Posterior cingulate gyrus (tissue), 11 donors: ENCODE results near the gene CCDC34.
"Not testable (repeated sequence)": the region's sequence is repeated elsewhere in the genome, so short reads cannot be mapped to it uniquely, and the experiment has no call there.

ENCODE experiments used
- DNase-seq, 10 donors: peaks; one replicate each; pipeline versions ENCODE4 v3.0.0 to v3.0.0-alpha.2; 2020 to 2021; ENCODE audit warnings: mixed read lengths in 3 of 10
- intact Hi-C: fragments of 100-400 bp; cut with DNase I; formaldehyde crosslinking; loops from one replicate; pipeline ENCODE4 v1.15.1; 2023

CCDC34 gene

DNA sequence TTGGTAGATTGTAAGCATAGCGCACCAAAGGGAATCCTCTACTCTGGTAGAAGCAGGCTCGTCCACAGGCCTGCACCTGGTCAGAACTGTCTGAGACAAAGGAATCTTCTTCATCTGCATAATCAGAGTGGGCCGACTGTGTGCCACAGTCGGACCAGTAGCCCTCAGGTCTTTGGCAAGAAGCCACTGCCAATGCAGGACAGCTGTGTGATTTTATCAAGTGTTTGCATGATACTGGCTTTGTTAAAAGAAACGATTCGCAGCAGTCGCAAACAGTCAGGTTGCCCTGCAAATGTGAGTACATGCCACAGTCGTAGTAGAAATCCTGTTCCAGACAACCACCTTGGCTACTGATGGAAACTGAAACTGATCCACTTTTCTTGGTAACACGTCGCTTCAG lies 4.9 kb upstream of the CCDC34 start:
- intact Hi-C loops, result no loop called here
- no peak for DNase-seq

DNA sequence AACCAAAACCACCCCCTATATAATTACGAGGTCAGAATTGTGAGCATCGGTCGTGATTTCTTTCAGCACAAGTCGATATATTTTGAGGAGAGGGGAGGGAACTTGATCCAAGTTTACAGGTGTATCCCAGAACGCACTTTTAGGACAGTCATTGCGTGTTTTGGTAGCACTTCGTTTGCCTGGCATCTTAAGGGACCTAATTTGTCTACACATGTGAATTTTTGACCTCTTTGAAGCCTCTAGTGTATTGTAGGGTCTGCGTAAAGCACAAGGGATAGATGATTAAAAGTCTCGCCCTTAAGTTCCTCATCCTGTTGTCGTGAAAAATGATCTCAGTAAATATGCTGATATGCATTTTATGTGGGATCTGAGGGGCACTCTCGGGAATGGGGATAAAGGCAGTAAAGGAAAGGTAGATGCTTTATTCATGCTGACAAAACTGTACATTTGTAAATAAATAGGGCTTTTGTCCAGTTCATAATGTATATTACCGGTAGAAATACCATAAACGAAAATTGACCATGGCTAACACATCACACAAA lies 632 bp upstream of the CCDC34 start:
- intact Hi-C loops, result loop anchor here (5.0 kb wide), 1 partner anchor 109 kb away; the partner anchor contains the start of gene LGR4
- no peak for DNase-seq

DNA sequence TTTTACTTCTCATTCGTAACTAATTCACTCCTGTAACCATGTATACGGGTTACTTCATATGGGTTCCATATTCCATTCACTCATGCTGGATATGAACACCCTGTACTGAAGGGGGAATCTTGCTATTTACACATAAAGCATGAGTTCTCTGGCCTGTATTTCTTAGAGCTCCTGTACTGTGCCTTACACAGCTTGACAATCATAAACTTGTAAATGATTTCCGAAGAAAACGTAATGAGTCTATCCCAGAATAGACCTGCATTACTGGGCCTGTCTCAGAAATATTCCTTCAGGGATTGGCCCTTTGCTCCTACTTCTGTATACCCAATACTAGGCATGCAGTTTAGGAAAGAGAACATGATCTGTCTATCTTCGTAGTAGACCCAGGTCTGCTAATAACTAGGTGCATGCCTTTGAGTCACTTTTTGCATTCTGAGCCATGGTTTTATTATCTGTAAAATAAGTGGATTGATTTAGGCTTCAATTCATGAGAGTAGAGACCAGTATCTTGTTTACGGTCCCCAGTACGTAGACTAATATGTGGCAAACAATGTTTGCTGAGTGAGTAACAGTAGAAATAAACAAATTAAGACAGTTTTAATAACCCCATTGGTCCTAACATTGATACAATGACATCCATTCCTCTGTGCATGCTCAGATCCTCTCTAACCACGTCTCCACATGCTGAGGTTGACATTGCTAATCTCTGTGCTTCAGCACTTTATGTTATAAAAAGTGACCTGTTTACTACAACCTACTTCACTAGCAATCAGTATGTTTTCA lies 1.2 kb downstream of the CCDC34 start:
- no peak for DNase-seq
- intact Hi-C loops, result loop anchor here (5.0 kb wide), 1 partner anchor 110 kb away; the partner anchor contains the start of gene LGR4

DNA sequence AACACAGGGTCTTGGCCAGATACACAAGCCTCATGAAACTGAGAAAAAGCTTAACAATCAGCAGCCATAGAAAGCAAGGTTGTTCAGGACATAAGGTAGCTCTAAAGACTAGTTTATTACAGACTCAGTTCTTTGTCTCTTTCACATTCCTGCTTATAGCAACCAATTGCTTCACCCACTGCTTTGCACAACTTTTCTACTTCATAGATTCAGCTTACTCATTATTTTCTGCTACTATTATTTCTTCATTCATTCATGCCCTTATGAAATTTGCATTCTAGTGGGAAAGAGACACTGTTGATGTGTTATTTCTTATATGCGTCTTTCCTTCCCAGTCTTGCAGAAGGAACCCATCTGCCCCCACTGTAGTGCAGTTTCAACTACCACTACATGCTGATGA lies 4.7 kb downstream of the CCDC34 start:
- intact Hi-C loops, result no loop called here
- DNase-seq, result no peak

DNA sequence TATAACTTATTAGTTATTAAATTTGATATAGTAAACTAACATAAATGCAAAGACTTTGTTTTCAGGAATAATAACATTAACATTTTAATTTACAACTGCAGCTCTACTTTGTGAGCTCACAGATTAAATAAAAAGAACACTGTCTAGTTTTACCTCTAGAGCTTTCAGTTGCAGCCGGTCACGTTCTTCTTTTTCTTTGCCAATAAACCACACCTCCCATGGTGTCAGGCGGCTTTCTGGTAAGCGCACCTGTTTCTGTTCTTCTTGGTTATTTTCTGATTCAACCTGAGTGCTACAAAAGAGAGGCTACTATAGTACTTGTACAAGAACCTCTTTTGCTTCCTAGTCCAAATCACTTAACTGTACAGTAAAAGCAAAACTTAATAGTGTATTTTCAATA lies 5.8 kb downstream of the CCDC34 start:
- no peak for DNase-seq
- intact Hi-C loops, result no loop called here

DNA sequence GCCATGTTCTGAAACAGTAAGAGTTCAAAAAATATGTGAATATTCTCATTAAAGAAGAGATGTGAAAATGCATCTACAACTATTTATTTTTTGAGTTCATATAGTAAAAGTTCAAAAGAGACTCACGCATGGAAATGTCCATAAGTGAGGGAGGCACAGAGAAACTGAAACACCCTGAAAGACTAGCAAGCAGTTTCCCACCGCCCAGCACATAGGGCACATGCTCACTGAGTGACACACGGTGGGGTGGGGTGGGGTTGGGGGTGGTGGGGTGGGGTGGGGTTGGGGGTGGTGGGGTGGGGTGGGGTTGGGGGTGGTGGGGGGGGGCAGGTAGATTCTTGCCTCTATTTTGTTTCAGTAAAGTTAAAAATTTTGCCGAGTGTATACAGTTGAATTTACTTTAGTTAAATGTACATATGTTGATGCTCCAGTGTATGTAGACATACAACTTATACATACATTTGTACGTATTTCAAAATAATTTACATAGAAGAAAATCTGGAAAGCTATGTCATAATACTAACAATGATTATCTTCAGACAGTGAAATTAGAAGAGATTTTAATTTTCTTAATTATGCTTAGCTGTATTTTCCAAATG lies 6.3 kb downstream of the CCDC34 start:
- intact Hi-C loops, result no loop called here
- no peak for DNase-seq

DNA sequence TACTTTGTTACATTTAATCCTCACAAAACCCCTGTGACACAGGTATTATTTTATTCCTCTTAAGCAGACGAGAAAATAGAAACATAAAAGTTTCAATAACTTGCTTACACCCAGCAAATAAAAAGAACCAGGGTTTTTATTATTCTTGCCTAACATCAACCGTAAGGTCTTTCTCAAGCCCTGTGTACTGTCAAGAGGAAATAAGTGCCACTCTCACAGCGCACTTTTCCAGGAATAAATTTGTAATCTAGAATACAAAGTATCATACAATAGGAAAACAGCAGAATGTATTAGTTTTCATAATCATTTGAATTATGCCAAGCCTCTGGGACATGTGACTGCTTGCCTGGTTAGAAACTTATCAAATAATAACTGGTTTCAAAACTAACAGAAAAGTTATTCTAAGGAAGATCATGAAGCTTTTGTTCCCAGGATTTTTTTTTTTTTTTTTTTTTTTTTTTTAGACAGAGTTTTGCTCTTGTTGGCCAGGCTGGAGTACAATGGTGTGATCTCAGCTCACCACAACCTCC lies 7.4 kb downstream of the CCDC34 start:
- no peak for DNase-seq
- intact Hi-C loops, result no loop called here

DNA sequence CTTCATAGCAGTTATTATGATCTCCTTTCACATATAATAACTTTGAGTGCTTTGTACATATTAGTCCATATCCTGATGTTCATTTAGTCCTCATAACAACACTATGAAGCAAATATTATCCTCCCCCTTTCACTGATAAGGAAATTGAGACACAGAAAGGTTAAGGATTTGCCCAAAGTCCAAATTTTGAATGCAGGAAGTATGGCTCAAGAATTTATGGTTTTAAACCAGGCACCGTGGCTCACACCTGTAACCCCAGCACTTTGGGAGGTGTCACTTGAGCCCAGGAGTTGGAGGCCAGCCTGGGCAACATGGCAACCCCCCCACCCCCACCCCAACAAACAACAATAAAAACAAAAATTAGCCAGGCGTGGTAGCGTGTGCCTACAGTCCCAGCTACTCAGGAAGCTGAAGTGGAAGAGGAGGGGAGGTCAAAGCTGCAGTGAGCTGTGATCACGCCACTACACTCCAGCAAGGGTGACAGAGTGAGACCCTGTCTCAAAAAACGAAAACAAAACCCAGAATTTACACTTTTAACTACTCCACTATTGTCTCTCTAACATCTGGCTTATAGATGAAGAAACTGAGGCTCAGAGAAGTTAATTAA lies 8.6 kb downstream of the CCDC34 start:
- DNase-seq, result no peak
- intact Hi-C loops, result no loop called here

DNA sequence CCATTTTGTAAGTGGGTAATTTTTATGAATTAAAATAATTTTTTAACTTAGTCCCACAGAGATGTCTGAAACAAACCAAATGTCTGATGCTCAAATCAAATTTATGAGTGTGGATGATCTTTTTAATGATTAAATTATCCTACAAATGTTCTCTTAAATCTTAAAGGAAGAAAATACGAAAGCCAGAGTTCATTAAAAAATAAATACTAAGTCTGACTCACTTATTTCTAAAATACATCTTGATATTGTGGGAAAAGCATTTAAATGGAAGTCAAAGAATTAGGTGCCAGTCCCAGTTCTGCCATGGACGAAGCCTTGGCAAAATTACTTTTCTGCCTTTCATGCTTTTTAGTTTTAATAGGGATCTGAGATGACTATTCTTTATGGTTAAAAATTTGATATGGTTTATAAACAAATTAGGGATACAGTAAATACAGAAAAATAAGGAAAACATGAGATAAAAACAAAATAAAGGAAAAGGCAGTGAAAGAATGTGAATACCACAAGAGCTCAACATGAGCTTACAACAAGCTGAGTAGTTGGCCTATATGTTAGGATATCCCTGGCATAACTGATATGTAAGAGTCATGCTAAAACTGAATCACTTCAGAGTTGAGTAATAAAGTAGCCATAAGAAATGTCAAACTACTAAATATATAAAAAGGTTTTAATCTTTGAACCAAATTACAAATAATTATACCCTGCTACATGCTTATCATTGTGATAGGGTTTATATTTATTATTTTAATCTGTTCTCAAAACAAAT lies 9.2 kb downstream of the CCDC34 start:
- no peak for DNase-seq
- intact Hi-C loops, result no loop called here

DNA sequence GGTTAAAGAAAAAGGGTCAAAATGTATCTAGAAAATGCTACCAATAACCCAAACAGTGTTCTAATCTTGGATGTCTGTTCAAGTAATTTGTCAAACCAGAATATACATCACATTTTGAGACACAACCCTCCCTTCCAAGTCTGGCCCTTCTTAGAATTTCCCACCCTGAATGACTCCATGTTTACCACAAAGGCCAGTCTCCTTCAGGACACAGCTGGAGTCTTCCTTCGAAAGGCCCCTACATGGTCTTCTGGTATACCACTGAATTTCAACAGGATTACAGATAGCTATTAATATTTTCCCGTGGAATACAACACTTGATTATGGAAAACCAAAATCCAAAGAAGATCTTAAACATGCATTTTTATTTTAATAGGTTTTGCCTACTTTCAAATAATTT lies 10.2 kb downstream of the CCDC34 start:
- DNase-seq, result no peak
- intact Hi-C loops, result no loop called here

DNA sequence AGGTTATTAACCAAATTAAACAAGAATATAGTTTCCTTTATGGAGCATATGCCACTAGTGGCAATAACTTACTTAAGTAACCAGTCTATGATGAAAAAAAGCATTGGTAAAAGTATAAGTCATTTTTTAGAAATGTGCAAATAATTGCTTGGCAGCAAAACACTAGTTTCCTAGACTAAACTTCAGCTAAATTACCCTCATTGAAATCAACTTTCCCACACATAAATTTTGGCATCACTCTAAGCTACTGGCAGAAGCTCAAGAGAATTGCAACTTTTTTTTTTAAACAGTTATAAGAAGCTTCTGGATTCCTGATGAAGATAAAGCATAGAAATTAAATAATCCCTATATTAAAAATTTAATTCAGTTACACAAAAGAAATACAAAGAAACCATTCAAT lies 12.5 kb downstream of the CCDC34 start:
- intact Hi-C loops, result no loop called here
- DNase-seq, result no peak

DNA sequence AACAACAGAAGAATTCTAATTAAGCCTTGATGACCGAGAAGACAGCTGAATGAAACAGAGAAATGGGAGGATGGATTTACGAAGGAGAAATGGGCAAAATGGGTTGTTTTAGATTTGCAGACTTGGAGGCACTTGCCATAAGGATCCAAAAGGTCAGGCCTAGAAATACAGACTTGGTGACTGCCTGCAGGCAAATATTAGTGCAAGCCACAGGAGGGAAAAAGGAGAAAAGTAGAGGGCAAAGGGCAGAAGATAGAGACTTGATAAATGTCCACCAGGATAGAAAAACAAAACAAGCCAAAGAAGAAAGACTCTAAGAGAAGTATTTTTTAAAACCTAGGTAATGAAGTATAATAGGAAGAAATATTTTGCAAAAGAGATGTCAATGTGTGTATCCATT lies 13.1 kb downstream of the CCDC34 start:
- intact Hi-C loops, result no loop called here
- no peak for DNase-seq

DNA sequence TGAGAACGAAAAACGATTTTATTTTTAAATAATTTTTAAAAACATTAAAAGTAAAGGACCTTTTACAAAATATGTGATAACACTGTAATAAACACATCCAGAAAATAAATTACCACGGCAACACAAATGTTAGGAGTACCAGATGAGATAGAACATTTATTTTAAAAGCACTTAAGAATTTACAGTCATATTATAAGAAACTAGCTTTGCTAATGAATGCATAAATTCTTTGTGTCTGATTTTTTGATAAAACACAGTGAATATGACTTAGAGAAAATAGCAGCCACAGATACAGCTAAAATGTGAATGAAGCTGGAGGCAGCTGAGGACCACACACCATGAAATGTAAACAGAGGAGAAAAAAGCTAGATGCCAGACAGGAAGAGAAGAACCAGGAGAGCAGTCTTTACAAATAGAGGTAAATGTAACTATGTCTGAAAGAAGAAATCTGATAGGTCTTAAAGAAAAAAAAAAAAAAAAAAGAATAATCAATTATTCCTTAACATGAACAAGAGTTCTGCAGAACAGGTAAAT lies 14.6 kb downstream of the CCDC34 start:
- no peak for DNase-seq

DNA sequence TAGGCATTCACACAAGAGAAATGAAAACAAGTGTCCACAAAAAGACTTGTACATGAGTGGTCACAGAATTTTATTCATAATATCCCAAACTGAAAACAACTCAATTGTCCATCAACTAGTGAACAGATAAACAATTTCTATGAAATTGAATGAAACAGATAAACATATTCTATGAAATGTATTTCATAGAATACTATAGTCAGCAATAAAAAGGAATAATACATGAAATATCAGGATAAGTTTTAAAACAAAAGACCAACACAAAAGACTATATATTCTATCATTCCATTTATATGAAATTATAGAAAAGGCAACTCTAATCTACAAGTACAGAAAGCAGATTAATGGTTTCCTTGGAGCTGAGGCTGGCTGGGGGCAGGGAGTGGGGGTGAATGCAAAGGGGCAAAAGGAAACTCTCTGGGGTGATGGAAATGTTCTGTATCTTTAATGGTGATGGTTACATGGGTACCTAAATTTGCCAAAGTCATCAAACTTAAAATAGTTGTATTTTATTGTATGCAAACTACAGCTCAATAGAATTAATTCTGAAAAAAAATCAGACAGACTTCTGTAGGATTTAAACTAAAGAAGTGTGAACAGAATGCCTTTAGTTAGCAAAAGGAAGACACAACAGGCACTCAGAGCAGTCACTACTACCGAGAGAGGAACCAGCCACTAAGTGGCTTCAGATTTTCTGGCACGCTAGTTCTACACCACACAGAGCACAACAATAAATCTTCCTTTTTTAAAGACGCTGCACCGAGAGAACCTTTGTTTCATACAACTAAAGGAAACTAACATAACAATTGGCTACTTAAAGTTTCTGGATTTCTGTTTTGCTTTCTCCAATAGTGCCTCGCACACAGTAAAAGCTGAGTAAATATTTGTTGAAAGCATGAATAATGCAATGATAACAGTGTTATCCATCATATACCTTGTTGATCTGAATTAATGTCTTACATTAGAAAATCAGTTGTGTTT lies 15.4 kb downstream of the CCDC34 start:
- intact Hi-C loops, result no loop called here
- no peak for DNase-seq

More for the DNA sequence above, 14.6 kb downstream of the CCDC34 start:
- intact Hi-C loops, result no loop called here

DNA sequence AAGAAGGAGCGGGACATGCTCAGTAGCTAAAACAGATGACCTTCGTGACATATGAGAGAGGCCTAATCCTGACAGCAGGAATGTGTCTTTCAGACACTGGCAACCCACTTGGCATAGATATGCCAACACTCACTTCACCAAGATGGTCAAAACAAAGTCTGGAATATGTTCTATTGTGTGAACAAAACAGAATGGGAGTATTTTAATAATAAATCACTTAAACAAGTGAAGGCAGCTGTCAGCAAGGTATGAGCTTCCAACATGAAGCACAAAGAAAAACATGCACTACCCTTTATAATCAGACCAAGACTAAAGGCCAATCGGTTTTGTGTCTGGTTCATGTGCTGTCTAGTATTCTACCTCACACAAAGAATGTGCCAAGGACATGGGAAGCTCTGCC lies 23.1 kb downstream of the CCDC34 start:
- intact Hi-C loops, result no loop called here
- no peak for DNase-seq

DNA sequence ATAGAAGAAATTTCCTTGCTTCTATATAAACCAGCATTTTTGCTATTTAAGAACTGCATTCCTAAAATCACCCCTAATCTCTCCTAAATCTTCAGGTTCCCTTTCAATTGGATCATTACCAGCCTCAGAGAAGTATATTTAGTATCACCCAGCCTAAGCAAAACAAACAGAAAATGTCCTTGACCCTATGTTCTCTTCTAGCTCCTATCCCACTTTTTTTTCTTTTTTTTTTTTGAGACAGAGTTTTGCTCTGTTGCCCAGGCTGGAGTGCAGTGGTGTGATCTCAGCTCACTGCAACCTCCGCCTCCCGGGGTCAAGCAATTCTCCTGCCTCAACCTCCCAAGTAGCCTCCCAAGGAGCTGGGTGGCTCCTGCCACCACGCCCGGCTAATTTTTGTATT lies 28.3 kb downstream of the CCDC34 start:
- intact Hi-C loops, DNase-seq: not testable (repeated sequence)

DNA sequence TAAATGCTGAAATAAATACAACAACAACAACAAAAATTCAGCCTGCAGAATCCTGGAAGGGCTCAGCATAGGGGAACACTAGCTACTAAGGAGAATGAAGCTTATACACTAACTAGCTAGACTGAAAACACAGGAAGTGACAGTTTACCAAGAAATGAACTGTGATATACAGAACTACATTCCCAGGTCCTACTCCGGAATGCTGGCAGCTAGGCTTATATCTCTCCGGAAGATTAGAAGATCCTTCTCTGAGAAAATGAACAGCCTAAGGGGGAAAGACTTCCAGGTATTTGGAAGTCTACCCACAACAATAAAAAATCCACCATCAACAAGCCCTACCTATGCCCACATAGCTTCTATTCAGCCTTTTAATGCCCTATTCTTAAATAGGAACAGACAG lies 31.0 kb downstream of the CCDC34 start:
- intact Hi-C loops, result no loop called here
- DNase-seq, result no peak

DNA sequence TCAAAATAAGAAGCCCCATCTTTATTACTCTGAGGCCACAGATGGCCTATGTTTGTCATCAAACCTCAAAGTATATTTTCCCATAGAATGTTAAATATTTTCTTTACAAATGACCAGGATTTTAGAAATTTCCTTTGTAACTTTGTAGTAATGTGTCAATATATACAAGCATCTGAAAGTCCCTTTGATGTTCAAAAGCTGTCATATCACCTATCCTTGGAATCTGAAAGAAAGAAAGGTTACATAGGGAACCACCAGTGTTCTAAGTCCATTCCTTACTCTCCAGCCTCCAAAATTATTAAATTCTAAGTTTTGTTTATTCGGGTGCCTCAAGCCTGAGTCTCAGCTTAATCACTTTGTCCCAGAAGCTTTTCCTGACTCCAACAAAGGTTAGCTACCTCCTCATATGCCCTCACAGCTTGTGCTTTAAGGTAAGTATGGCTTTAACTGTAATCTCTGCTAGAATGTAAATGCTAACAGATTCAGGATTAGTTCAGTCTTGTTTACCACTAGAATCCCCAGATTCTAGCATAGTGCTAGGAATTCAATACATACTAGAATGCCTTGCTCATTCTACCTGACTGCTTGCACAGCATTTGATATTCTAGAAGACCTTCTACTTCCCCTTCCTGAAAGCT lies 32.3 kb downstream of the CCDC34 start:
- intact Hi-C loops, result no loop called here
- no peak for DNase-seq
